ENCODE results near the gene COA6.

DNA sequence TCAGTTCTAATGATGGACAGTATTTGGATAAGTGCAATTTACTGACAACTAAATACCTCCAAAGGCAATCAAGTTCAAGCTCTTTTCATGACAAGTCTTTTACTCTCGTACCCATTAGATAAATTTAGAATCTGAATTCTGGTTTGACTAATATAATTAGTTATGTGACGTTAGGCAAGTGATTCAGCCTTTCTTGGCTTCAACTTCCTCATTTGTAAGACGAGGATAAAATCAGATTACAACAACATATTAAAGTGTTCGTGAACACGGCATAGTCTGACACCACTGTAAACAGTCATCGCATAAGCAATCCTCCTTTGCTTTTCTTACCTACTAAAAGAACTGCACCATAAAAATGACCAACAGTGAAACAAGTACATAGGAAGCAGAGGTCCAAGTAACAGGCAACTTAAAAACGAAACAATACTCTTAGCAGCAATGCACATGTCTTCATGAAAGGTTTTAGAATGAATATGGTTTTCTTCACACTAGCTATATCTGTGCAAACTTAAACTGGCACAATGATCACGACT lies 25.7 kb downstream of the COA6 start:
- TF ChIP-seq TP53 (CRISPR knock-in tag; IDR thresholded peaks at IDR 0.05) = no peak
- TF ChIP-seq NR2C2 (CRISPR knock-in tag; IDR thresholded peaks at IDR 0.05) = no peak
- no peak for TF ChIP-seq CTCF (IDR thresholded peaks at IDR 0.05)
- TF ChIP-seq ATF2 (CRISPR knock-in tag; IDR thresholded peaks at IDR 0.05; ENCODE audit: borderline replicate concordance, low read depth) = no peak
- TF ChIP-seq ZNF423 (CRISPR knock-in tag; IDR thresholded peaks at IDR 0.05) = no peak
- TF ChIP-seq HMGA2 (CRISPR knock-in tag; IDR thresholded peaks at IDR 0.05) = no peak
- no peak for TF ChIP-seq KAT7 (CRISPR knock-in tag; IDR thresholded peaks at IDR 0.05; ENCODE audit: borderline replicate concordance)
- no peak for TF ChIP-seq EMX1 (CRISPR knock-in tag; IDR thresholded peaks at IDR 0.05)
- TF ChIP-seq, protein P1, sequence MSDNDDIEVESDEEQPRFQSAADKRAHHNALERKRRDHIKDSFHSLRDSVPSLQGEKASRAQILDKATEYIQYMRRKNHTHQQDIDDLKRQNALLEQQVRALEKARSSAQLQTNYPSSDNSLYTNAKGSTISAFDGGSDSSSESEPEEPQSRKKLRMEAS (CRISPR knock-in tag; IDR thresholded peaks at IDR 0.05) = no peak
- TF ChIP-seq ZNF138 (CRISPR knock-in tag; conservative IDR thresholded peaks at IDR 0.05) = no peak
- no peak for TF ChIP-seq IRF1 (CRISPR knock-in tag; IDR thresholded peaks at IDR 0.05)
- no peak for TF ChIP-seq NFE2L1 (CRISPR knock-in tag; IDR thresholded peaks at IDR 0.05)

Data from WTC11 (cell line).